Ishikawa (cell line): ENCODE results near the gene CEP295NL.

Experiments used
- CEBPB ChIP-seq: IDR thresholded peaks from 2 replicates; pipeline ENCODE4 v1.6.1; 2012
- CREB1 ChIP-seq: IDR thresholded peaks from 2 replicates; pipeline ENCODE4 v1.6.1; 2012; ENCODE audit warnings: low read depth
- EGR1 ChIP-seq: IDR thresholded peaks from 2 replicates; pipeline ENCODE4 v1.6.1; 2012
- EP300 ChIP-seq: IDR thresholded peaks from 2 replicates; pipeline ENCODE4 v1.6.1; 2012; ENCODE audit warnings: borderline replicate concordance
- FOXM1 ChIP-seq: IDR thresholded peaks from 2 replicates; pipeline ENCODE4 v1.6.1; 2012; ENCODE audit warnings: low read depth, borderline replicate concordance
- NFIC ChIP-seq: IDR thresholded peaks from 2 replicates; pipeline ENCODE4 v1.6.1; 2012
- RAD21 ChIP-seq: IDR thresholded peaks from 2 replicates; pipeline ENCODE4 v1.6.1; 2012; ENCODE audit warnings: low read depth
- TAF1 ChIP-seq: IDR thresholded peaks from 2 replicates; pipeline ENCODE4 v1.6.1; 2012; ENCODE audit warnings: low read depth, mild to moderate bottlenecking
- TCF12 ChIP-seq: IDR thresholded peaks from 2 replicates; pipeline ENCODE4 v1.6.1; 2012; ENCODE audit warnings: low read depth
- TEAD4 ChIP-seq: IDR thresholded peaks from 2 replicates; pipeline ENCODE4 v1.6.1; 2012
- YY1 ChIP-seq: IDR thresholded peaks from 2 replicates; pipeline ENCODE4 v1.6.1; 2012; ENCODE audit warnings: low read depth
- ZBTB7A ChIP-seq: IDR thresholded peaks from 2 replicates; pipeline ENCODE4 v1.6.1; 2012; ENCODE audit warnings: low read depth
- TF ChIP-seq, protein P1 (sequence below): IDR thresholded peaks from 2 replicates; pipeline ENCODE4 v1.6.1; 2012; ENCODE audit warnings: low read depth, mild to moderate bottlenecking
- TF ChIP-seq, protein P2 (sequence below): IDR thresholded peaks from 2 replicates; pipeline ENCODE4 v1.6.1; 2012
- TF ChIP-seq, protein P3 (sequence below): IDR thresholded peaks from 2 replicates; pipeline ENCODE4 v1.6.1; 2012

CEP295NL gene

DNA sequence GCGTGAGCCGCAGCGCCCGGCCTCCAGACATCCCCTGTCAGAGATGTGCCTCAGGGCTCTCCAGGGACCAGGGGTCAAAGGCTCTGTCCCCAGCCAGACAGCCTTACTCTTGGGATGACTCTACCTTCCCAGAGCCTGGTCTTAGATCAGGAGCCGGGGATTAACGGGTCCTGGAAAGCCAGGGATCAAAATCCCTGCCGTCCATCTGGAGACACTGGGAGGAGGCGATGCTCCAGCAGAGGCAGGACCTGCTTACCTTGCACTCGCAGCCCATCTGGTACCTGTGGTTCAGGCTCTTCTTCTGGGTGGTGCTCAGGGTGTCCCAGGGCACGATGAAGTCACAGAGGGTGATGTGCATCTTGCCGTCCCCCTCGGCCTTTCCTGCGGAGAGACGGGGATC, 45.7 kb downstream of the CEP295NL start:
- TF ChIP-seq, protein P1, sequence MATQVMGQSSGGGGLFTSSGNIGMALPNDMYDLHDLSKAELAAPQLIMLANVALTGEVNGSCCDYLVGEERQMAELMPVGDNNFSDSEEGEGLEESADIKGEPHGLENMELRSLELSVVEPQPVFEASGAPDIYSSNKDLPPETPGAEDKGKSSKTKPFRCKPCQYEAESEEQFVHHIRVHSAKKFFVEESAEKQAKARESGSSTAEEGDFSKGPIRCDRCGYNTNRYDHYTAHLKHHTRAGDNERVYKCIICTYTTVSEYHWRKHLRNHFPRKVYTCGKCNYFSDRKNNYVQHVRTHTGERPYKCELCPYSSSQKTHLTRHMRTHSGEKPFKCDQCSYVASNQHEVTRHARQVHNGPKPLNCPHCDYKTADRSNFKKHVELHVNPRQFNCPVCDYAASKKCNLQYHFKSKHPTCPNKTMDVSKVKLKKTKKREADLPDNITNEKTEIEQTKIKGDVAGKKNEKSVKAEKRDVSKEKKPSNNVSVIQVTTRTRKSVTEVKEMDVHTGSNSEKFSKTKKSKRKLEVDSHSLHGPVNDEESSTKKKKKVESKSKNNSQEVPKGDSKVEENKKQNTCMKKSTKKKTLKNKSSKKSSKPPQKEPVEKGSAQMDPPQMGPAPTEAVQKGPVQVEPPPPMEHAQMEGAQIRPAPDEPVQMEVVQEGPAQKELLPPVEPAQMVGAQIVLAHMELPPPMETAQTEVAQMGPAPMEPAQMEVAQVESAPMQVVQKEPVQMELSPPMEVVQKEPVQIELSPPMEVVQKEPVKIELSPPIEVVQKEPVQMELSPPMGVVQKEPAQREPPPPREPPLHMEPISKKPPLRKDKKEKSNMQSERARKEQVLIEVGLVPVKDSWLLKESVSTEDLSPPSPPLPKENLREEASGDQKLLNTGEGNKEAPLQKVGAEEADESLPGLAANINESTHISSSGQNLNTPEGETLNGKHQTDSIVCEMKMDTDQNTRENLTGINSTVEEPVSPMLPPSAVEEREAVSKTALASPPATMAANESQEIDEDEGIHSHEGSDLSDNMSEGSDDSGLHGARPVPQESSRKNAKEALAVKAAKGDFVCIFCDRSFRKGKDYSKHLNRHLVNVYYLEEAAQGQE = no peak
- no peak for TF ChIP-seq FOXM1
- TF ChIP-seq YY1 = no peak
- no peak for TF ChIP-seq CEBPB

DNA sequence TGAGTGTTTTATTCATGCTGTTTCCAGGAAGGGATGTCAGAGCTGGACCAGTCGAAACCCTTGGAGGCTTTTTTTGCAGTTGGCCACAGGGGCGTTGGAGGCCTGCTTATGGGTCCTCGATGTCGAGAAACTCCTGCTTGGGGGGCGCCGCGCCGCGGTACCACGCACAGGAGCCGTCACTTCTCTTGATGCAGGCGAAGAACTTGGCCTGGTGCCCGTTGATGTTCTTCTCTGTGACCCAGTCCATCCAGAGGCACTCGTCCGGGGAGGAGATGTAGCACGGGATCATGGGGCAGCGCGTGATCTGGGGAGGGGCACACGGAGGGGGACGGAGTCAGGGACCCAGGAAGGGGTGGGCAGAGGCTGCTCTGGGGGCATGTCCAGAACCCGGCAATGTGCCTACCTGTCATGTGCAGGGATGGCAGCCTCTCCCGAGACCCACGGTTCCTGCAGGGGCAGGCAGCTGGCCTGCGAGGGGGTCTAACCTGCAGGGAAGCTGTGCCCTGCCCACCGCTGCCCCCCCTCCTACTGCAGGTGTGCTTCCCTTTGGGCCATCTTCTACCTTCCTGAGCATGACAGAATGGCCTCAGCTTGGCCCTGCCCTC, 47.3 kb downstream of the CEP295NL start:
- TF ChIP-seq, protein P2, sequence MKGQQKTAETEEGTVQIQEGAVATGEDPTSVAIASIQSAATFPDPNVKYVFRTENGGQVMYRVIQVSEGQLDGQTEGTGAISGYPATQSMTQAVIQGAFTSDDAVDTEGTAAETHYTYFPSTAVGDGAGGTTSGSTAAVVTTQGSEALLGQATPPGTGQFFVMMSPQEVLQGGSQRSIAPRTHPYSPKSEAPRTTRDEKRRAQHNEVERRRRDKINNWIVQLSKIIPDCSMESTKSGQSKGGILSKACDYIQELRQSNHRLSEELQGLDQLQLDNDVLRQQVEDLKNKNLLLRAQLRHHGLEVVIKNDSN = no peak
- TF ChIP-seq TAF1 (no peak), TEAD4 (no peak), TCF12 (no peak), RAD21 (no peak), EP300 (no peak), EGR1 (no peak), CEBPB (no peak), ZBTB7A (no peak), FOXM1 (no peak)
- TF ChIP-seq, protein P1 = no peak
- TF ChIP-seq, protein P3, sequence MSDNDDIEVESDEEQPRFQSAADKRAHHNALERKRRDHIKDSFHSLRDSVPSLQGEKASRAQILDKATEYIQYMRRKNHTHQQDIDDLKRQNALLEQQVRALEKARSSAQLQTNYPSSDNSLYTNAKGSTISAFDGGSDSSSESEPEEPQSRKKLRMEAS = no peak

DNA sequence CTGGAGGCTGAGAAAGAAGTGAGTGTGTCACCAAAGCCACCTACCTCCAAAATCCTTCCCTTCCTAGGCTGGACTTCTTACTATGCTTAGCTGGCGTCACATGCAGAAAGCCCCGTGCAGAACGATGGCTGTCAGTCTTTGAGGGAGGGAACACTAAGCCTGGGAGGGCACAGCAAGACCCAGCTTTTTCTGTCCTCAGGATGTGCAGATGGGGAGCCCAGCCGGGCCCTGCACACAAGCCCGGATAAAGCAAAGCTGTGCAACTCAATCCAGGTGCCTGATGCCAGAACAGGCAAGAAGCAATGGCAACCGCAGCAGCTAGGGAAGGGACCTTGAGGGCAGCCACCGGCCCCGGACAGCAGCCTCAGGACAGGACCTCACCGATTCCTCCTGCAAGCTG, 48.5 kb downstream of the CEP295NL start:
- TF ChIP-seq TEAD4 = no peak
- no peak for TF ChIP-seq CEBPB
- TF ChIP-seq CREB1 = no peak
- no peak for TF ChIP-seq EP300
- no peak for TF ChIP-seq NFIC

DNA sequence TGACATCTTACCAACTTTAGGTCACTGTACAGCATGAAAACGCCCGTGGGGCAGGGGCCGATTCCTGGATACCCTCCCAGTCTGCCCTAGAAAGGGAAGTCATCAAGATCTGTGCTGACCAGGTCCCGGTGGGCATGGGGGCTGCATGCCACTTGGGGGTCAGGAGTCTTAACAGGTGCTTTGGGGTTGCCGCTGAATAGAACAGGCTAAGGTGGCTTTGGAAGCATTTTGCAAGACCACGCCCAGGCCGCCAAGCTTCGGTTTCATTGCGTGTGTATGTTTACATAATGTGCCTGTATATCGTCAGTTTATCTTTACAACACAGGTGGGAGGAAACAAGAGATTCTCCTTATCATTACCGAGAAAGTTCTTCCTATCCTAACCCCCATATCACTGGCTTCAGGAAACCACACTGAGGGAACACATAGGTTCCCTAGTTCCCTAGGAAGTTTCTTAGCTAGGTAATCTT, 49.0 kb downstream of the CEP295NL start:
- no peak for TF ChIP-seq EP300
- TF ChIP-seq TAF1 = no peak
- no peak for TF ChIP-seq NFIC
- TF ChIP-seq, protein P2 = no peak
- no peak for TF ChIP-seq YY1
- TF ChIP-seq CEBPB = no peak
- TF ChIP-seq TCF12 = no peak
- no peak for TF ChIP-seq FOXM1
- no peak for TF ChIP-seq RAD21
- no peak for TF ChIP-seq TEAD4

DNA sequence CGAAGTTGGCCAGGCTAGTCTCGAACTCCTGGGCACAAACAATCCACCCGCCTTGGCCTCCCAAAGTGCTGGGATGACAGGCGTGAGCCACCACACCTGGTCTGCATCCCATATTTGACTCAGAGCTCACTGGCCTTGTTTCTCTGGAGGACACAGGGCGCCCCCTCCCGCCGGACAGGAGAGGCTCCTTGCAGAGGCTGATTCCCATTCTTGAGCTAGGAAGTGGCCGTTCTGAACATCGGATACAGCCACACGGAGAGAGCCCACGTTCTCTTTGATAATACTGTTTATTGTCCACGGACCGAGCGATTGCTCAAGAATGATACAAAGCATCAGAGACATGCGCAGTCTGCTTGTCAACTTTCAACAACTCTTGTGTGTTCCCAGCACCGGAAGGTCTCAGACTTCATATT, 50.3 kb downstream of the CEP295NL start:
- TF ChIP-seq, protein P1 = no peak
- TF ChIP-seq NFIC (no peak), TAF1 (no peak), ZBTB7A (no peak), CEBPB (no peak), EP300 (no peak), FOXM1 (no peak), TCF12 (no peak), EGR1 (no peak), TEAD4 (no peak), YY1 (no peak), RAD21 (no peak)
- TF ChIP-seq, protein P3 = no peak
- TF ChIP-seq, protein P2 = no peak
